ENCODE results near the gene SYNE1.
"Not testable (repeated sequence)": the region's sequence is repeated elsewhere in the genome, so short reads cannot be mapped to it uniquely, and the experiment has no call there.

The SYNE1 gene

DNA sequence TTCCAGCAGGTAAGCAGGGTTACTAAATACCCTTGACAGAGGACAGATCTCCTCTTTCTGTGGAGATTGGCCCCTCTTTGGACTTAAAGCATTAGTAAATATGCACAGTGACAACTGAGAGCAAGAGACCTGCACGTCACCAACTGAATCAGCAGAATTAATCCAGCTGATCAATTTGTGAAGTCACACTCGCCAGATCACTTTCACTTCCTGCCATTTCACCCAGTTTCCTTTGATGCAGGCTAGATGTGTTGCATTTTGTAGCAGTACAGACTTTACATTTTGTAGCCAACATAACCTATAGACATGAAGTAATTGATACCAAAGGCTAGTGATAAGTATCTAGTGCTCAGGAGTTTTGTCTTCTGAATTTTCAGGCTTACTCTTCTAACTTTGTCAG, 11.9 kb downstream of the SYNE1 start:
- no peak for DNase-seq

GRCh38 chr6:152614776-152615175, 22.4 kb downstream of the SYNE1 start:
- not testable (repeated sequence) for DNase-seq

- DNase-seq: no peak
Observed at GRCh38 chr6:152609125-152609670, 28.0 kb downstream of the SYNE1 start.

- no peak for DNase-seq
Observed at GRCh38 chr6:152605941-152606340, 31.2 kb downstream of the SYNE1 start.

DNA sequence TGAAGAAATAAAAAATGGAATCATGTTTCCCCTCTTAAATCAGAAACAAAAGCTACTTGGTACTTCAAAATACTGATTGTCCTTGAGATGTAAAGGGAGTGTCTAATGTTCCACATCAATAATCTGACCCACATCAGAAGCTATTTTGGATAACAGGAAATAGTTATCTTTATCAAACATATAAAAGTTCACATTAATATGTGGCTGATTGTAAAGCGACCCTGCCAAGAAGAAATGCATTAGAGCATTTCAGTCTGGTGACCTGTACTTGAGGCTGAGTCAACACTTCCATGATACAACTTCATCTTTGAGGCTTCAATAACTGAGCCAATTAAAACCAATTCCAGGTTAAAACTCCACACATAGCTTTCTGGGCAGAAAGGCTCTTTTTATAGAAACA, 31.8 kb downstream of the SYNE1 start:
- DNase-seq: no peak

DNA sequence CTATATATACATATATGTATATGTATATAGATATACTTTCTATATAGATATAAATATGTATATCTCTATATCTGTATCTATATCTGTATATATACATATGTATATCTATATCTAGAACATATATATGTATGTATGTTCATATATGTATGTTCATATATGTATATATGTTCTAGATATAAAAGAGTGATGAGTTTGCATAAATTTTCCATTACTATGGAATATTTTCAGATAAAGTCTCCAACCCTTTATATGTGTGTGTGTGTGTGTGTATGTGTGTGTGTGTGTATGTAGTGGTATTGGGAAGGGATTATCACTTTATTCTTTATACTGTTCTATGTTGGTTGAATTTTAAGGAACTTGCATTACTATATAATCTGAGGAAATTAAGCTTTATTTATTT, 33.3 kb downstream of the SYNE1 start:
- no peak for DNase-seq

GRCh38 chr6:152600022-152600421, 37.1 kb downstream of the SYNE1 start:
- no peak for DNase-seq

DNA sequence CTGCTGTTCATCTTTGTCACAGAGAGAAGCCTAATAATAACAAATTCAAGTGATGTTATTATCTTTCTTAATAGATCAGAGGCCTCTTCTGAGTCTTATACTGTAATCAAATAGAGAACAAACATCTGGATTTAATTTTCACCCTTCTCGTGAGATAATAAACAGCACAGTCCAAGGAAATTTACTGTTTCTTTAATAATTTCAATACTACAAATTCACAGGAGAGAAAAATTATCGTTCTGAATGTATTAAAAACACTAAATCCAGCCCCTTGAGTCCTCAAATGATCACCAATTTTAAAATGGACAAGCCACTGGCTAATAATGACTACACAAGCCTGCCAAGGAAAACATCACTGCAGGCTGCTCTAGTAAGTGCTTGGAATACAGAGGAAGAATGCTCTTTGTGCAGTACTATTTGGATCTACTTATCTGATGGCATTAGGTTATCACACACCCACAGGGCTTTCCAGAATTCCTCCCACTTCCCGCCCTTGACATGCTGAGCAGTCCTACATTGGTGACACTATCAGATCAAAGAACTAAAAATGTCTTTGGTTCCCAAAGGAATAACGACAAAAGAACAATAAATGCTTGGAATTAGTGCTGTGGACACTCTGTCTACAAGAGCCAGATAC, 38.1 kb downstream of the SYNE1 start:
- DNase-seq: no peak

GRCh38 chr6:152598421-152598820, 38.7 kb downstream of the SYNE1 start:
- DNase-seq: no peak

DNA sequence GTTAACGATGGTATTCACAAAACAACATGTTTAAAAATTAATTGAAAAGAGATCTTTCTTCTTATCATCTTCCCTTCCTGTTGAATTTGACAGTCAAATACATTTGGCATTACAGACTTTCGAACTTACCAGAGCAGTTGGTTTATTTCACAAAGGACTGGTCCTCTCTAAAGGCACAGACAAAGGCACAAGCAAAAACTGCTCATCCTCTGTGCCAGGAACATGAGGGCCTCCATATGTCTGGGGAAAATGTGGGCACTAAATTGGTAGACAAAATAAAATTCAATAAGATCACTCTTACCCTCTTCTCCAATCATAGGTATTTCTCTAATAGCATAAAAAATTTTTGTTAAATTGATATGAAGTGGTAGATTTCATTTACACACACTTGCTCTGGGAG, 40.4 kb downstream of the SYNE1 start:
- DNase-seq: no peak

DNA sequence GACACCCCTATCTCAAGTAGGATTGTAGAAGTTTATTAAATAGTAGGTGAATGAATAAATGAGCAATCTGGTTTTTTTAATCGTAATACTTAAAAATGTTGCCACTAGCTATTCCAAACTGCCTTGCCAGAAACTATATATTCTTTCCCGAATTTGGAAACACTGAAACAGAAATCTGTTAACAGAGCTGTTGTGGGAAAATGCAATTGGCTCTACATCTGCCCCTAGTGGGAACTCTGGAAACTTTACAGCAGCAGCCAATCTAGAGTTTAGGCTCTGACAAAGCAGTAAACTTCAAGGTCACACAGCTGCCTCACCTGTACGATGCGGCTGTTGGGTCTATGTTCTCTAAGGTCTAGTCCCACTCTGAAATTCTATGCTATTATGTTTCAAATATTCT, 41.7 kb downstream of the SYNE1 start:
- DNase-seq: no peak

DNA sequence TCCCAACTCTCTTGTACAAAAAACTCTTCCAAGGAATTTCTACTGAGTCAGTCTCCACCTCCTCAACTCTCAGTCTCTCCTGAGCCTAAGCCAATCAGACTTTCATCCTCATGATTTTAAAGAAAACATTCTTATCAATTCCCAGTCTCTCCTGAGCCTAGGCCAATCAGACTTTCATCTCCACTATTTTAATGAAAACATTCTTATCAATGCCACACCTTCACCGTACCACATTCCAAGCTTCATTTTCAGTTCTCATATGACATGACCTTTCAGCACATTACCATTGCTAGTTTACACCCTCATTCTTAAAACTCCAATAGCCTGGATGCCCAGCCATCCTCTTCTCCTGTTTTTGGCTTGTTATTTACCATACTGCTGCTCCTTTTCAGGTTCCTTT, 42.5 kb downstream of the SYNE1 start:
- no peak for DNase-seq

GRCh38 chr6:152588456-152588855, 48.7 kb downstream of the SYNE1 start:
- DNase-seq: no peak

DNA sequence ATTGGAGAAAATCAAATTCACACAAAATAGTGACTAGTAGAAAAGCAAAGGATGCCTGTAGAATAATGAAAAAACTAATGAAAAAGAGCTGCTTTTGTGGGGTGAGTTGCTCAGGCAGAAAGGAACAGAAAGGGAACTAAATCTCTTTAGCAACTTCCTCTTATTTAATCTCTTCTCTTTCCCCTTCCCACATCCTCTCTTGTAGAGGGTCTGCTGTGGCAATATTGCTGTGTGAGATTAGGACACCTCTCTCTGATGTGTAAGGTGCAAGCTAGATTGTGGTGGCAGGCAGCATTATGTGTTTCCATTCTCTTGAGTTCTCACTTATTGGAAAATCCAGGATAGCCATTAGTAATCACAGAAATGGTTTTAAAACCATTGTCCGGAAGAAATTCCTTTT, 49.7 kb downstream of the SYNE1 start:
- no peak for DNase-seq

DNA sequence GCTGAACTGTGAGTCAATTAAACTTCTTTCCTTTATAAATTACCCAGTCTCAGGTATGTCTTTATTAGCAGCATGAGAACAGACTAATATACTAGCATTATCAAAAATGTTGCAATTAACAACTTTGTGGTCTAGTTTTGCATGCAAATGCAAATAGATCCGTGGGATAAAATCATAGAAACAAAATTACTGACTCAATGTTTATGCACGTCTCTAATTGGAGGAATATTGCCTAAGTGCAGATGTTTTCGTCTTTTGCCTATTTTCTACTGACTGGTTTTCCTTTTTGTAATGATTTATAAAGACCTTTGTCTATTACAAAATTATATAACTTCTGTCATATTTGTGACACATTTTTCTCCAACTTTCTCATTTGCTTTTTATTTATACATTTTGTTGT, 51.9 kb downstream of the SYNE1 start:
- DNase-seq: no peak

- DNase-seq: no peak
Observed at GRCh38 chr6:152583888-152584287, 53.3 kb downstream of the SYNE1 start.

DNA sequence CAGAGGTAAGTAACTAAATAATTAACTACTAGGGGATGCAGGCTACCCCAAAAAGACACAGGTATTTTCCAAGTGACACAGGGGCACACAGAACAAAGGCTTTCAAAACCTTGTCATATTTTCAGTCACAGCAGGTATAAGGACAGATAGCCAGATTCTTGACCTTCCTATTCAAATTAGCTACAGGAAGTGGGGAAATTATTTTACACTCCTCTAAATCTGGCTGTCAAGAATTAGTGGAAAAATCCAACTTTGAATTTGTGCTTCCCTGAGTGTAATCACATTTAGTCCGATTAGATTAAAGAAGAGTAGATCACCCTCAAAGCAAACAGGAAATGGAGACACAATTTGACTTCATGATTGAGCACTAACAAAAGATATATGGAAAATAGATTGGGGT, 60.6 kb downstream of the SYNE1 start:
- DNase-seq: no peak

DNA sequence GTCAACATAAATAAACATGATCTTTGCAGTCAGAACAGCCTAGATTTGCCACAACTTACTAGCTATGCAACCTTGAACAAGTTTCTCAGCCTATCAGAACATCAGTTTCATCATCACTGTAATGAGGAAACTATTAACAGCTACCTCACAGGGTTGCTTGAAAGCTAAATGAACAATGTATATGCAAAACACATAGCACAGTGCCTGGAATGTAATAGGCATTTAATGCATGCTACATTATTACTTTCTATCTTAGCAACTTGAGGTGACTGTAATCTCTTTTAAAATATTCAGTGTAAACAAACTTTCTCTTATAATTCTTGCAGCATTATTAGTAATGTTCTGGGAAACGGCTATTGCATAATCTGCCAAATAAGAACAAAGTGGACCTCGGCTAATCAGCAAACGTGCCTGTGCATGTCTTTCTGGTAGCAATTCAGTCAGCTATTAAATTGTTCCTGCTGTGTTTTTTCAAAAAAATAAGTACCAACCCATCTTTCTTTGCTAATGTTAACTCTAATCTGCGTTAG, 61.5 kb downstream of the SYNE1 start:
- DNase-seq: no peak

GRCh38 chr6:152575161-152575560, 62.0 kb downstream of the SYNE1 start:
- no peak for DNase-seq

DNA sequence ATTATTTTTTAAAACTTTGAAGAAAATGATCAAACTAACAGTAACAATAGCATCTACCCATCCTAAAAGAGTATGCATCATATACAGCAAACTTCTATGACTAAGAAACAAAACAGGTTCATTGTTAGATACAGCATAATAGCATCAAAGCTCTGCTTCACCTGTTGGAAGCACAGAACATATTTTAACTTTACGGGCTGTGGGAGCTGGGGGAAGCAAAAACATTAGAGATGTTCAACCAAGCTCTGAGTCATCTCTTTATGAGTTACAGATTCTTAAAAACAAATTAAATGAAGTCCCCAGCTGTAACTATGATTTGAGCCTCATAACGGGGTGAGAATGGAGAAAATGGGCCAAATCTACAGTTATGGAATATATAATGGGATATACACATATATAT, 63.4 kb downstream of the SYNE1 start:
- no peak for DNase-seq

GRCh38 chr6:152572338-152573088, 64.6 kb downstream of the SYNE1 start:
- DNase-seq: no peak

DNA sequence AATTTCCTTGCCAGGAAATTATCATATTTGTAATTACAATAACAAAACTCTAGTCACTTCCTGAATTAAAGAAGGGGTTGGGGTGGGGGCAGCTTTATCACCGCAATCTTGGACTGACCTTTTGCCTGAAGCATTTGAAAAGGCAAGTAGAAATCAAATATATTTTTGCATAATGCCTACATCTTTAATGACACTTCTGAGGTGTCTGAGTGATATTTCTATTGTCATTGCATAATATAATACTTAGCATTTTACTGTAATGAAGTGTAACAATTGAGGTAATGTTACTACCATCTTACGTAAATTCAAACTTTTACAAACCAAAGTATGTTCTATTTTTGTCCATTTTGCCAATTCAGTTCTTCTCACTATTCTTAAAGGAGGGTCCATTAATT, 65.2 kb downstream of the SYNE1 start:
- no peak for DNase-seq

- no peak for DNase-seq
Observed at GRCh38 chr6:152571089-152571488, 66.1 kb downstream of the SYNE1 start.

DNA sequence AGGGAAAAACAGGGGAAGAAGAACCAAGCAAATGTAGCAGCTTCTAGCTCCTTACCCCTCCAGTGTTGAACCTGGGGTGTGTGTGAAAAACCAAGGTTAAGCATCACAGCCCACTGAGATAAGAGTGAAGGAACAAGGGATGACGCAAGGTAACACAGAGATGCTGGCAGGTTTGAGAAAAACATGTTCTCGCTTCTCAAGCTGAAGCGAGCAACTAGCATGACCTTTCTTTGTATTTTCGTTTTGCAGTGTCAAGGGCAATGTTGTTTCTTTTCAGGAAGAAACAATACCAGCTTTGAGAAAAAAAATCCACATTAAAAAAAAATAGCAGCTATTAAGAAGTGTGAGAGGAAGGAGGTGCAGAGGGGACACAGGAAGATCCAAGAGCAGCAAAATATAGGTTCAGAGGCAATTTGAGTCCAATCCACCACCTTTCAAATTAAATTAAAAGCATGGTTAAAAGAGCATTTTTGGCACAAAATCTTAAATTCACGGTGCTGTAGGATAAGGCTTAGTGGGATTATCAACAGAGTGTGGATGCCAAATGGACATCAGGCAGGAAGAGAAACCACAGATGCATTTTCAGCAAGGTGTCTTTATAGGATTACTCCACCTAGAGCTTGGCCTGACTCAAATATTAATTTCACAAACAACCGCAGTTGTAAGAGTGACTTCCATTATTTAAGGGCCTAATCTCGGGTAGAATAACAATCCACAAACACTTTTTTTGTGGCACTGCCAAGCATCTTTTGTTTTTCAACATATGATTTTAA, 70.9 kb downstream of the SYNE1 start:
- no peak for DNase-seq
